A204.1 (cell line): ENCODE measurements around the gene NRL.

Experiments
- FAIRE-seq: peaks from 2 replicates; lab custom pipeline; 2012; peaks lifted over from hg19 to GRCh38; lab: Jason Lieb, UNC

The NRL gene

DNA sequence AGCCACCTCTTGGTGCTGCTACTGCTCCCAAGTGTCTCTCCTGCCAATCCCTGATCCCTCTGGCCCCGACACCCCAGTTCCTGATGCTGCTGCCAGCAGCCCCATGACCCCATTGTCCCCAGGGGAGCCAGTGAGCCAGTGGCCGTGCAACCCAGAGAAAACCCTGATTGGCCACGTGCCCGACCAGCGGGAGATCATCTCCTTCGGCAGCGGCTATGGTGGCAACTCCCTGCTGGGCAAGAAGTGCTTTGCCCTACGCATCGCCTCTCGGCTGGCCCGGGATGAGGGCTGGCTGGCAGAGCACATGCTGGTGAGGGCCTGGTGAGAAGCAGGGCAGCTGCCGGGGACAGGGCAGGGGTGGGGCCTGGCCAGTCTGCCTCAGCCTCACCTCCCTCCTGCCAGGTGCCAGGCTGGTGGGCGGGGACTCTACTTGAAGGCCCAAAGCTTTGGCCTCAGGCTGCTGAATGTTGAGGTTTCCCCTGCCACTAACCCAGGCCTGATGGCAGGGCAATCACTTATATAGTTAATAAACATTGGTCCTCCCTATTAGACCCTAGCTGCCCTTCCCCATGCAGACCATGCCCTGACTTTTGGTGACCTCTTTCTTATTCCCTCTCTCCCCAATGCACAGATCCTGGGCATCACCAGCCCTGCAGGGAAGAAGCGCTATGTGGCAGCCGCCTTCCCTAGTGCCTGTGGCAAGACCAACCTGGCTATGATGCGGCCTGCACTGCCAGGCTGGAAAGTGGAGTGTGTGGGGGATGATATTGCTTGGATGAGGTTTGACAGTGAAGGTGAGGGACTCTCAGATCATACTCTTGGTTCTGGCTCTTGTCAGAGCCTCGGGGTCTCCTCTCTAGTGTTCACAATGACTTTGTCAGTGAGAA lies 15.6 kb downstream of the NRL start:
- FAIRE-seq = no peak

DNA sequence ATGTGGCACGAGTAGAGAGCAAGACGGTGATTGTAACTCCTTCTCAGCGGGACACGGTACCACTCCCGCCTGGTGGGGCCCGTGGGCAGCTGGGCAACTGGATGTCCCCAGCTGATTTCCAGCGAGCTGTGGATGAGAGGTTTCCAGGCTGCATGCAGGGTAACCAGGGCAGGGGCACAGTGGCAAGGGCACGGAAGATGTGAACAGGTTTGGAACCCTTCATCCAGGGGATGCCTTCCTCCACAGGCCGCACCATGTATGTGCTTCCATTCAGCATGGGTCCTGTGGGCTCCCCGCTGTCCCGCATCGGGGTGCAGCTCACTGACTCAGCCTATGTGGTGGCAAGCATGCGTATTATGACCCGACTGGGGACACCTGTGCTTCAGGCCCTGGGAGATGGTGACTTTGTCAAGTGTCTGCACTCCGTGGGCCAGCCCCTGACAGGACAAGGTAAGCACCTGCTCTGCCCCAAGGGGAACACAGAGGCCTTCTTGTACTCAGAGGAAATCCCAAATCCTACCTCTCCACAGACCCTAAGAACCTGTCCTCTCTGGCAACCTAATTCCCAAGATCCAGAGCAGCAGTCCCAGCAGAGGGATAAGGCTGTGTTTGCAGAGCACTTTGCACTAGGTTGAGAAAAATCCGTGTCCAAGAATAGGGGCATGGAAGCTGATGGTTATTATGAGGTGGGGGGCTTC lies 16.4 kb downstream of the NRL start:
- no peak for FAIRE-seq

GRCh38 chr14:24096545-24097181 lies 18.1 kb downstream of the NRL start:
- no peak for FAIRE-seq

GRCh38 chr14:24095271-24096068 lies 19.3 kb downstream of the NRL start:
- no peak for FAIRE-seq

DNA sequence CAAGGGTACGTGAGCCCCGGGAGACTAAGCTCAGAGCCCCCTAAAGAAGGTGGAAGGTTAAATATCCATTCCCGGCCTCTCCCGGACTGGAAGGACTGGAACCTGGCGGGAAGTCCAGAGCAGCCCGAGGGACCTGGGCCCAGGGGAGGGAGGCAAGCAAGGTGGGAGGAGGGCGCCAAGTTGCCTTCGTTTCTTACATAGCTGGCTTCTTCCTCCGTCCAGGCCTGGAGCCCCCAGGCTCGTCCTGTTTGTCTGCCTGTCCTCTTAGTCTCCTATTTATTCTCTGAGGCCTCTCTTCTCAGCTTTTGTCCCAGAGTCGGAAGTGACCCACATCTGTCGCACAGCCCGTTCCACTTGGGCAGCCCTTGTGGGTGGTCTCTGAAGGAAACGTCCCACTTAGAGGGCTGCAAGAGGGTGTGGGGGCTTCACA lies 19.9 kb downstream of the NRL start:
- no peak for FAIRE-seq

DNA sequence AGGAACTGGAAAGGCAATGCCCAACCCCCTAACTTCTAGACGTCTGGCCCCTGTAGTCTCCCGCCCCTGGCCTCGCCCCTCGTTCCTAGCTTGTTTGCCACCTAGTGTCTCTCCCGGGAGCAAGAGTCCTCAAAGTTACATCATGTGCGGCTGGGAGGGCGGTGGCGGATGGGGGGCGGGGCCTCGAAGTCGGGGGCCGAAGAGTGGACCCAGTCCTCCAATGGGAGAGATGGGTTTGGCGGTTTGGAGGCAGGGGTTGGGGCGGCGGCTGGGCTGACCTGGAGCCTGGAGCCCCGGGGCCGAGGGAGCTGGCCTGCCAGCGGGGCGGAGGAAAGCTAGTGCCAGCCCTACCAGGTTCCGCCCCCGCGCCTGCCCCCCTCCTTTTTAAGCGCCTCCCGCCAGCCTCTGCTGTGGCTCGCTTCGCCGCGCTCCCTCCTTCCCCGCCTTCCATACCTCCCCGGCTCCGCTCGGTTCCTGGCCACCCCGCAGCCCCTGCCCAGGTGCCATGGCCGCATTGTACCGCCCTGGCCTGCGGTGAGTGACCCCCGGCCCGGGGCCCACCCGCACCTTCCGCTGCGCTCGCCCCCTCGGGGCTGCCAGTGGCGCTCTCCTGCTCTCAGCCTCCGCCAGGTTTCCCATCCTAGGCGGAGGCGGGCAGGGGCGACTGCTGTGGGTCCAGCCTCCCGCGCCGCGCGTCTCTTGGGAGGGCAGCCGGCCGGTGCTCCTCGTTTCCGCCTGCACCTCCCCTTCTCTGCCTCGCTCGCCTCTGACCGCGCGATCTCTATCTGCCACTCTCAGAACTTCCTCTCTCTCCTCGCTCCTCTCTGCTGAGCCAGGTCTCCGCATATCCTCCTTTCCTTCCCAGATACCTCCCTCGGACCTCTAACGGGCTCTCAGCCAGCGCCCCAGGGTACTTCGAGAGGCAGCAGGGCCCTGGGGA lies 20.6 kb downstream of the NRL start, which contains the start of gene PCK2:
Gene PCK2 (plus strand): TSS at position 411 of the 940 bp plus-strand sequence. CDS start 95 bp downstream, at position 506.
- no peak for FAIRE-seq

DNA sequence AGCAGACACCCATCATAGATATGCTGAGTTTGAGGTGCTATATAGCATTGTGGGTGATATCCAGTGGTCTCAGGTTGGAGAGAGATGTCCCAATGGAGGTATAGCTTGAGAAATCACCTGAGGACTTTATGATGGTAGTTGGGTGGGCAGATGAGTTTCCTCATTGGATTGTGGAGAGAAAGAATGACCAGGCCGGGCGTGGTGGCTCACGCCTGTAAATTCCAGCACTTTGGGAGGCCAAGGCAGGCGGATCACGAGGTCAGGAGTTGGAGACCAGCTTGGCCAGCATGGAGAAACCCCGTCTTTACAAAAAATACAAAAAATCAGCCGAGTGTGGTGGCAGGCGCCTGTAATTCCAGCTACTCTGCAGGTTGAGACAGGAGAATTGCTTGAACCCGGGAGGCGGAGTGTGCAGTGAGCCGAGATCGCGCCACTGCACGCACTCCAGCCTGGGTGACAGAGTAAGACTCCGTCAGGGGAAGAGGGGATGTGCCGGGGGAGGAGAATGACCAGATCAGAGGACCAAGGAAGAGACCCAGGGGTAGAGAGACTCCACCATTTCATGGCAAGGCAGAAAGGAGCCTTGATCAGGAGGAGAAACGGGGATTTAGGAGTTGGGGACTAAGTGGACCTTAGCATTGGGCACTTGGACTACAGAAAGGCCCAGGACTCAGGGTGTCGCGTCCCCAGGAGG lies 21.4 kb downstream of the NRL start:
- no peak for FAIRE-seq

DNA sequence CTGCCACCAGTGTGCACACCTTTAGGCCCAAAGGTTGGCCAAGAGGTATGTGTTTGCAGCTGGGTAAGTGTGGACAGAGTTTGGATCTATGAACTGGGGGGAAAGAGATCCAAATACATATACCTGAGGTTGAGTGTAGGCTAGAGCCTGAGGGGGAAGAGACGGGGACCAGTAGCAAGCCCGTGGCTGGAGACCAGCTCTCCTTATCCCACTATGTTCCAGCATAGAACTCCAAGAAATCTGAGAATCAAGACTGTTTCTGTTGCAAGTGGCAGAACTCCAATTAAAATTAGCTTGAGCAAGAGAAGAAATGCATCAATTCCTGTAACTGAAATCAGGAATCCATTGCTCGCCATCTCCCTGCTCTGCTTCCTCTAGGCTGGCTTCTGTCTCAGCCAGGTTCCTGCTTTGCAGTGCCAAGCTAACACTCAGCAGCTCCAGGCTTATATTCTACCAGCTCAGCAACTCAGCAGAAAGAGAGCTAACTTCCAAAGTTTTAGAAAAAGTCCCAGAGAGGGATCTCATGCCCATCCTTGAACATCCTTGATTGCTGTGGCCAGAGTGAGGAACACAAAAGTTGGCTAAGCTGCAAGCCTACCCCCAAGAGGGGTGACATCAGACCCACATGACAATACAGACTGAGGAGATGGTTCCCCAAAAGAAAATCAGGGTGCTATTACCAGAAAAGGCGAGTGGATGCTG lies 22.1 kb downstream of the NRL start:
- FAIRE-seq = no peak

DNA sequence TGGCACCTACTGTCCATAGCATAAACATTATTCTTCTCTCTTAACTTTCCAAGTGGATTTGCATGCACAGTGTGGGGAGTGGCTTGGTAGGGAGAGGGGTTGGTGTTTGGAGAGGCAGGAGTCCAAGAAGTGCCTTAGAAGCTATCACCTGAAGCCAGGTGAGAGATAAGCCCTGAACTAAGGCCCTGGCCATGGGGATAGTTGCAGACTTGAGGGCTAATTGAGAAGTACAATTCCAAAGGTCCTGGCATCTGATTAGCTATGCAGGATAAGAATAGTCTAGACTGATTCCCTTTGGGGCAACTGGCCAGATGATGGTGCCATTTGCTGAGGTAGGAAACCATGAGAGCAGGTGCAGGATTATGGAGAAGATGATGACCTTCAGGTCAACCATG lies 22.6 kb downstream of the NRL start:
- no peak for FAIRE-seq

GRCh38 chr14:24089890-24090289 lies 24.9 kb downstream of the NRL start:
- FAIRE-seq = no peak

- no peak for FAIRE-seq
These were observed 26.7 kb downstream of the NRL start for GRCh38 chr14:24088095-24088494.

- FAIRE-seq = no peak
These were observed 27.7 kb downstream of the NRL start for GRCh38 chr14:24087004-24087403.

DNA sequence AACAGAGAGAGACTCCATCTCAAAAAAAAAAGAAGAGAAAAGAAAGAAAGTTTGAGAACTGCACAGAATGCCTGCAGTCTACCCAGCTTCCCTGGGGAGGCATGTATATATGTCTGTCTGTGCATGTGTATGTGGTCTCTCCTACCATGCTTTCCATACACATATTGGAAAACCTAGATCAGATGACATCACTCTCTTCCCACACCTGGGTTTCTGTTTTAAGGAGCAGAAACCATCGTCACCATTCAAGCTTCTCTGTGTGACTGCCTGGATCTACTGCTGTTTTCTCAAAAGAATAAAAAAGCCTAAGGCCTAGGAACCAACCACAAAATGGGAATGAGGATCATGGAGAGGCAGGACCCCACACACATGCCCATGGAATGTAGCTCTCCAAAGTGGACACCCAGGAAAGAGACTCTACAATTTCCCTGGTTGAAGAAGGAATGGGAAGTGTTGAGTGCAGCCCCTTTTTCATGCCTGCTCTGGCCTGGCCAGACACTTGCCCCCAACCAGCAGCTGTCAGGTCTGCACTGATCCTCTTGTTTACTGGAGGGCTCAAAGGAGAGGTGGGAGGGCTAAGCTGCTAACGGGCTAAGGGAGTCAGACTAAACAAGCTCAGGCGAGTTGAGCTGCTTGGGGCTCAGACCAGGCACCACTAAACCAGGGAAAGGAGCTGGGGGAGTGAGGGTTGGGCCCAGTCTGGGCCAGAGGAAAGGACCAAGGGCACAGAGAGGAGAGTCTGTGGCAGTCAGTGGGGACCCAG lies 28.4 kb downstream of the NRL start:
- no peak for FAIRE-seq

DNA sequence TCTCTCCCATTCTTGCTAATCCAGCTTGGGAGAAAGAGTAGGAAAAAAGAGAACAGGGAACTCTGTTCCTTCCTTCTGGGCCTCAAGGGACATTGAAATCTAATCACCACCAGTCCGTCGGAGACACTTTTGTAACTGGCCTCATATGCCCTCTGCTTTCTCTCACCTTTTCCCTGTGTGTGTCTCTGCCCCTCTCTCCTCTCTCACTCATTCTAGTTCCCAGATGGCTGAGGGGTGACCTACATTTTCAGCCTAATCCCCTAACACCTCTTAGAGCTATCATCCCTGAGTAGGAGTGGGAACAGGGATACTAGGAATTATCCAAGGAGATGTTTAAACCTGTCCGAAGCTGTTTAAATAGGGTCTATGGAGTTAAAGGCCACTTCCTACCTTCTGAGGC lies 29.5 kb downstream of the NRL start:
- no peak for FAIRE-seq

- no peak for FAIRE-seq
These were observed 30.3 kb downstream of the NRL start for GRCh38 chr14:24084440-24084839.

- no peak for FAIRE-seq
These were observed 31.3 kb downstream of the NRL start for GRCh38 chr14:24083462-24083861.

DNA sequence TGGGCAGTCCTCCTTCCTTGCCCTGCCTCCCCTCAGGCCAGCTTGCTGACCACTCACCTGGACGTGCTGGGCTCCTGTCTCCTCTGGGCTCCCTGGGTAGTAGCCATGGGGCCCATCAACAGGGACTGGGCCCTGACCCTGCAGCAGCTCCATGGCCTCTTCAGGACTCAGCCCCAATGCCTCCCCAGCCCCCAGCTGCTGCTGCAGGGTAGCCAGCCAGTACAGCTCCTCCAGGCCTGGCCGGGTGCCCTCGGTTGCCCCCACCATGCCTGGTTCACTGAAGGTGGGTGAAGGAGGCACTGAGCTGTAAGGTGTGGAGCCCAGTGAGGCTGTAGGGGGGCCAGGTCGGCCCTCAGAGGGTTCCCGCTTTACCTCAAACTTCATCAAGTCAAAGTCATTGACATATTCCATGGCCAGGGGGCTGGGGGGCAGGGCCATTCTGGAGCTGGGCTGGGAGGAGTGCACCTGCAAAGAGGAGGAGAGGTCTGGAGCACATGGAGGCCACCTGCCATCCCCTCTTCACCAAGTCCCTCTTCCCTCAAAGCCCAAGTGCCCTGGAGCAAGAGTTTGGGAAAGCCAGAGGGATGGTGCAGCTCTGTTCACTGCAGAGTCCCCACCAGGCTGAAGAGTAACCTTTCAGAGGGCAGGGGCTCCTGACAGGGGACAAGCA lies 32.2 kb downstream of the NRL start:
- FAIRE-seq = no peak

DNA sequence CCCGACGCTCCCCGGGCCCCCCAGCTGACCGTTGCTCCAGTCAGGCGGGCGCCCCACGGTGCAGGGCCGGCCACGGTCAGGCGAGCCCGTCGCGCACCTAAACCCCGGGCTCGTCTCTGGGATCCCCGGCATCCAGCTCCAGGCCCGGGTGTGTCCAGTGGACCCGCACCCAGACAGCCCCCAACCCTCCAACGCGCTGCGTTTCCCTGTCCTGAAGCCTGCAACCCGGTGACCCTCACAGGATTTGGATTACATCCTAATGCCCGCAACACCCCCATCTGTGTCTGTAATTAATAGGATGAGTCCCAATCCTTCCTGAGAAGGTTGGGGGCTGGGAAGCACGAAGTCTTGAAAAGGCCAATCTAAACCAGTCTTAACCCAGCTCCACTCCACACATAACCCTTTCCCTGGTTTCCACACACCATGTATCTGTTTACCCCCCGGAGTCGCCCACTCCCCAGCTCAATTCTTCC lies 33.0 kb downstream of the NRL start:
- no peak for FAIRE-seq
